ENCODE data around the gene SOCS1.

Gene SOCS1

GRCh38 chr16:11249233-11250061 is 6.6 kb downstream of the SOCS1 start:
- DNase-seq, result no peak

DNA sequence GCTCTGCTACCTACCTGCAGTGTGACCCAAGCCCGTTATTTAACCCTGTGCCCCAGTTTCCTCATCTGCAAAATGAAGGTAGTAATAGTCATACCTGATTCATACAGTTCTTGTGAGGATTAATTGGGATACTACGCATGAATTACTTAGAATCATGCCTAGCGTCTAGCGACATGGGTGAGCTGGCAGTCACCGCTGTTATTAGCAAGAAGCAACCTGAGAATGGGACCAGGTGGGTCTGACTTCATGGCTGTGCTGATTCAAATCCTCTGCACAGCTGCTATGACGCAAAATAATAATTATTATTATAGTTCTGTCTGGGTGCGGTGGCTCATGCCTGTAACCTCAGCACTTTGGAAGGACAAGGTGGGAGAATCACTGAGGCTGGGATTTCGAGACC is 7.9 kb downstream of the SOCS1 start:
- DNase-seq, result peak in 1 of 56 donors; percentile 6

DNA sequence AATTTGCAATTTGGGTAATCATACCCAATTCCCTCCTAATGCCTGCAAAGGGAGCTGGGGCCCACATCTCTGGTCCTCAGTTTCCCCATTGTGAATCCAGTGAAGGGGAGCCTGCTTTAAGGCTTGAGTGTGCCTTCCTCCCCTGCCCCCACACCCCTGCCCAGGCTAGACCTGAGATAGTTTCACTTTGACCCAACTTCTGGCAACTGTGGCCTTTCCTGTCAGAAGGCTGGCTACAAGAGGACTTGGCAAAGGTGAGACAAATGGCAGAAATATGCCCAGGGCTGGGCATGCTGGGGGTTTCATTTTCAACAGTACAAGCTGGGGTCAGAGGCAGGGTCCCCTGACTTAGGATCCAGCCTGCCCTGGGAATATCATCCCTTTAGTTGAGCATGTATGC is 10.0 kb downstream of the SOCS1 start:
- no peak for DNase-seq

- no peak for DNase-seq
Observed at GRCh38 chr16:11245222-11245737, 10.7 kb downstream of the SOCS1 start.

GRCh38 chr16:11242658-11243057 is 13.3 kb downstream of the SOCS1 start:
- no peak for DNase-seq

GRCh38 chr16:11241480-11242204 is 14.4 kb downstream of the SOCS1 start:
- no peak for DNase-seq

GRCh38 chr16:11240636-11241473 is 15.1 kb downstream of the SOCS1 start:
- DNase-seq, result no peak

- DNase-seq, result no peak
Observed at GRCh38 chr16:11239644-11240632, 16.1 kb downstream of the SOCS1 start.

DNA sequence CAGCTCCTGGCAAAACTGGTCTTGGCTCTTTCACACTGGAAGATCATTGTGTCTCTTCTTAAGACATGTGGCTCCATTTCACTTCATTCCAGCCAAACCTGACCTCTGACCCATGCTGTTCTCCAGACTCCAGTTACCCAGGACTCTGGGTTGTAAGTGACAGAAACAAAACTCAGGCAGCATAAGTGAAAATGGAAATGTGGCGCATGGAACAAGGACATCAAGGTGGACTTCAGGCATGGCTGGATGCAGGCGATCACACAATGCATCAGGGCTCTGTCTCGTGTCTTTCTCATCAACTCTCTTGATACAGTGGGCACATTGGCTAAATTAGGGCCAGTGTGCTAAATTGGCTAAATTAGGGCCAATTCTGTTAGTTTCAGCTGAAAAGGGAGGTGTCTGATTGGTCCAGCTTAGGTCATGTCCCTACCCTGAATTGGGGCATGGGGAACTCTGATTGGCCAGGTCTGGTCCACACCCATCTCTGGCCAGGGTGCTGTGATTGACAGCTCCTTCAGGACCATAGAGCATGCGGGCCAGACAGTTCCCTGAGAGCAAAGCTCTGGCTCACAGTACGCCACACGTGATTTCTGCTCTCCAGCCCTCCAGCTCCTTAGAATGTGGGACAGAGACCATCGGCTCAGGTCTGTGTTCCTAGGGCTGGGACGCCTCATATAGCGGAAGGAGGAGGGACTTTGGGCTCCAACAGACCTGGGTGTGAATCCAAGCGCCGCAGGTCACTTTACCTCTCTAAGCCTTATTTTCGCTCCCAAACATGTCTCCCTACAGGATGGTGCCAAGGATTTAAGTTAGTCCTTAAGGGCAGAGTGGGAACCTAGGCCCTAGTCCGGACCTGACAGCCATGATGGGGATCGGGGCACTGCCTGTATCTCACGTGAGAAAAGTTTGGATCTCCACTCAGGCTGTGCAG is 17.5 kb downstream of the SOCS1 start:
- no peak for DNase-seq

GRCh38 chr16:11236461-11237254 is 19.3 kb downstream of the SOCS1 start:
- no peak for DNase-seq

GRCh38 chr16:11235703-11235991 is 20.4 kb downstream of the SOCS1 start:
- no peak for DNase-seq

- DNase-seq, result no peak
Observed at GRCh38 chr16:11234884-11235702, 20.9 kb downstream of the SOCS1 start.

DNA sequence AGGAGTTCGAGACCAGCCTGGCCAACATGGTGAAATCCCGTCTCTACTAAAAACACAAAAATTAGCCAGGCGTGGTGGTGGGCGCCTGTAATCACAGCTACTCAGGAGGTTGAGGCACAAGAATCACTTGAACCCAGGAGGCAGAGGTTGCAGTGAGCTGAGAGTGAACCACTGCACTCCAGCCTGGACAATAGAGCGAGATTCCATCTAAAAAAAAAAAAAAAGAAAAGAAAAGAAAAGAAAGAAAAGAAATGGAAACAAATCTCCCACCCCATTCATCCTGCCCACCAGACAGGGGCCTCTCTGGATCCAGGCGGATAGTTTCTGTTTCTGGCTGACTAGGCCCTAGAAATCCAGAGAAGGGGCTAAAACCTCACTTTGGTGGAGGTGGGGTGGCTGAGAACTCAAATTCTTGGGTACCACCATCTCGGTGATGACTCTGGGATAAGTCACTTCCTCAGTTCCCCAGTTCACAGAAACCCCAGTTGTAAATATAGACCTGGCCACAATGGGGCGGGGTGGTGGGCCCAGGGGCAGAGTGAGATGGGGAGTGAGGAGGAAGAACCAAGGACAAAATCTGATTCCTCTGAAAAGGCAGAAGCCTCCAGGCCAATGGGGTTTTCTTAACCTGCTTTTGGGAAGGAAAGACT is 22.2 kb downstream of the SOCS1 start:
- DNase-seq, result no peak

DNA sequence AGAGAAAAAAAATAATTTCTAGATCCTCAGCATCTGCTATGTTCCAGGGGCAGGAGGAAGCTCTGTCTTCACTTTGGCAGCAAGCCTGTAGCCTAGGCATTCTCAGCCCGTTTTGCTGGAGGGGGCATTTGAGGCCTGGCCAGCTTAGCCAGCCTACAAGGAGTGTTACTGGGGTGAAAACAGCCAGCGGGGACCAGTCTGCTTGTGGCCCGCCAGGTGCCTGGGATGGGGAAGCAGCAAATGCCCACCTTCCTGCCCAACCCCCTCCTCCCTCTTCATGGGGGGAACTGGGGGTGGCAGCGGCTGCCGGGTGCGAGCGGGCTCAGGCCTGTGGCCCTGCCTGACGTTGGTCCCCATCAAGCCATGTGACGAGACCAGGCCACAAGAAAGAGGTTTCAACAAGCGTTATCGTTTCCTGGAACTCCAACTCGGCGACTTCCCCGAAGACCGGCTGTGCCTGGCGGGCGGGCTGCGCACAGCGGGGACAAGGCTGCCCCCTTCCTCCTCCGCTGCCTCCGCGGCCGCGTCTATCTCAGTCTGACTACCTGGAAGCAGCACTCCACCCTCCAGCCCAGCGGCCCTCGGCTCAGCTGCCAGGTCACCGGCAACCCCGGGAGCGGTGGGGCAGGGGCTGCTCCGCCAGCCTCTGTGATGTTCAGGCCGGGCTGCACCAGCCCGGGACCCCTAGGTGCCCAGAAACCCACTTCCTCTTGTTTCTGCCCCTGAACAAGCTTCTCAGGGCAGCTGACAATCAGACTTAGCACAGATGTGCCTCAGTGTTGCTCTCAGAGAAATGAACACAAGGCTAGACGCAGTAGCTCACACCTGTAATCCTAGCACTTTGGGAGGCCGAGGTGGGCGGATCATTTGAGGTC is 22.9 kb downstream of the SOCS1 start:
- peak in 2 of 56 donors; percentile 12 to 21 for DNase-seq

GRCh38 chr16:11232302-11232851 is 23.6 kb downstream of the SOCS1 start:
- no peak for DNase-seq
